GM18507 (cell line): ENCODE measurements around the gene PRB3.

Source experiments
- DNase-seq: peaks from one replicate; pipeline ENCODE4 v3.0.0; 2011; ENCODE audit warnings: low read depth; ENCODE audit not compliant: insufficient read length; ENCODE audit errors: extremely low spot score
- FAIRE-seq: peaks from 2 replicates; lab custom pipeline; 2011; peaks lifted over from hg19 to GRCh38; lab: Jason Lieb, UNC

PRB3 gene

GRCh38 chr12:11269607-11270006, at the start of gene PRB3:
Gene PRB3 (minus strand): TSS chr12:11269707. CDS start chr12:11269669, 38 bp downstream.
- DNase-seq: no peak
- FAIRE-seq: no peak

DNA sequence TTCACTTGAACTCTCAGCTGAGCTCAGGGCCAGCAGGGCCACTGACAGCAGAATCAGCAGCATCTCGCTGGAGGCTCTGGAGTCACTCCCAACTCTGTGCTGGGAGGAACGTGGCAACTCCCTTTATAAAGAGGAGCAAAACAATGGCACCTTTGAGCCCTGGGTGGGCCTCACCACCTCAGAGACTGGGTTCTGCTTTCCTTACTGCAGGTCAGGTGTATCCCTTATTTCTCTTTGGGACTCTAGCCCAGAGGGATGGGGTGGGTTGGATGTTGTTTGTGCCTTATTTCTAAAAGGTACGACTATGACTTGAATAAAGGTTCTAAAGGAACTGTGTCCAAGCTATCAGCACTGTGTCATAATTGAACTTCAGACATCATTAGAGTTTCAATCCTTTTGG, 40.8 kb upstream of the PRB3 start, which contains the start of gene PRB4:
TSS of gene PRB4 (minus strand) at position 101 of the 400 bp plus-strand sequence. CDS start at position 63, 38 bp downstream.
- DNase-seq (no peak), FAIRE-seq (no peak)

GRCh38 chr12:11307143-11307542, 37.6 kb upstream of the PRB3 start:
- no peak for DNase-seq
- FAIRE-seq: no peak

DNA sequence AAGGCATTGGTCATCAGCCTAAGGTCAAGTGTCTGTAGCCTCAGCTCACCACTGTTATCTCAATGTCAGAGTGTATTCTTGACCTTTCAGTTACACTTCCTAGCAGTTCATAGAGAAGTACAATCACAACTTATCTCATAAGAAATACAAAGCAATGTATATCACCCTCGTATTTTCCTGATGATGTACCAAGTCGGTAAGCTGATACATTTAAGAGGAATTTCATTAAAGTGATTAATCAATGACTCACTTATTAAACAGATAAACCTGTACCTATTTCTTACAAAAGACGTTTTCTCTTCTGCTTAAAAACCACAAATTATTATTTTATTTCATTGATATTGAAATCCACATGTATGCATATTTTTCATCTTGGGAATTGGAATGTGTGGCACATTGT, 3.9 kb upstream of the PRB3 start:
- FAIRE-seq: no peak

GRCh38 chr12:11264501-11264900, 5.0 kb downstream of the PRB3 start:
- FAIRE-seq: no peak
- DNase-seq: no peak

More for the DNA sequence above, 3.9 kb upstream of the PRB3 start:
- no peak for DNase-seq

DNA sequence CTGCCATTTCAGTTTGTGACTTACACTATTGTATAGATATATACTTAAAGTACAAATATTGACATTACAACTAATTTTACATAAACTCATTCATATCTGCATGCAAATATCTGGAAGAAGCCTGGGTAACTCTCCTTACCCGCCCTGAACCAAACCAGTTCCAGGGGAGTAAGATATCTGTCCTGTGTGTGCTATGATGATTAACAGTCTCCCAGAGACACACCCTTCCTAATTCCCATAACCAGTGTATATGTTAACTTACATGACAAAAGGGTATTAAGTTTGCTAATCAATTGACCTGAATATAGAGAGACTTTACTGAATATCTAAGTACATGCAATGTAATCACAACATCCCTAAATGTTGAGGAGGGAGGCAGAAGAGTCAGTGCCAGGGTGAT, 23.0 kb downstream of the PRB3 start:
- FAIRE-seq (no peak), DNase-seq (no peak)

GRCh38 chr12:11242656-11243055, 26.9 kb downstream of the PRB3 start:
- FAIRE-seq (no peak), DNase-seq (no peak)

DNA sequence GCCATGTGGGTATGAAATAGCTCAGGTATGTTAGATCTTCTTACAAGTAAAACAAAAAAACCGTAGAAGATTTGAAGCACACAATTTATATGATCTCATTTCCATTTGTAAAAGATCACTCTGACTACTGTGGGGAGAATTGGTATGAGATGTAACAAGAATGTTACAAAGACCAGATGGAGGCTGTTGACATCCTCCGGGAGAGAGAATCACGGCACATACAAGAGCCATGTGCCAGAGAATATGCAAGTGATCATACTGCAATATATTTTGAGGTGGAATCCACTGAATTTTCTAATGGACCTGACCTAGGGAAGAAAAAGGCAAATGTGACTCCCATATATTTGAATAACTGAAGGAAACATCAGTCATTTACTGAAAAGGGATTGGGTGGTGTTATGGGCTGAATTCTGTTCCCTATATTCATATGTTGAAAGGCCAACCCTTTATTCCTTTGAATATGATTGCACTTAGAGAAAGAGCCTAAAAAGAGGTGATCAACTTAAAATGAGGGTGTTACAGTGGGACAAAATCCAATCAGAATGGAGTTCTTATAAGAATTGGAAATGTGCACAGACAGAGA, 29.1 kb downstream of the PRB3 start:
- DNase-seq (no peak), FAIRE-seq (no peak)

DNA sequence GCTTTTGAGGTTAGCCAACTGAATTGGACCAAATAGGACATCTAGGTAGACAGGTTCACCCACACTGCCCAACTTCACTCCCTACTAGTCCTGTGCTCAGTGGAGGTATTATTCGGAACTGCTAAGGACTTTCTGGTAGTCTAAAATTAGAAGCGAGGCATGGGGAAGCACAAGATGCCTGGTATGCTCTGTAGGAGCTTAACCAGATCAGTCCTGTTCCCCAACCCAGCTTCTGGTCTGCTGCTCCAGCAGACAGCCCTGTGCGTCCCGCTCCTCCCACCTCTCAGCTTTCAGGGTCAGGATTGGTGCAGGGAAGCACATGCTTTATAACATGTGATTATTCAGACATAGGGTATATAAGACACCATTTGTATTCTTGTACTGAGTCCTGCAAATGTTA, 31.2 kb downstream of the PRB3 start:
- no peak for FAIRE-seq
- DNase-seq: no peak

DNA sequence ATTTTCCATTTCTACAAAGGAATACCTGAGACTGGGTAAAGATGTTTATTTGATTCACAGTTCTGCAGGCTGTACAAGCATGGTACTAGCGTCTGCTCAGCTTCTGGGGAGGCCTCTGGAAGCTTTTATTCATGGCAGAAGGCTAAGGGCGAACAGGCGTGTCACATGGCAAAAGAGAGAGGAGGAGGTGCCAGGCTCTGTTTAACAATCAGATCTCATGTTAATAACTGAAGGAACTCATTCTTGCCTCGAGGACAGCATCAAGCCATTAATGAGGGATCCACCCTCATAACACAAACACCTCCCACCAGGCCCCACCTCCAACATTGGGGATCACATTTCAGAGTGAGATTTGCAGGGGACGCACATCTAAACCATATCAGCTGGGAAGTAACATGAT, 36.0 kb downstream of the PRB3 start:
- DNase-seq: no peak
- no peak for FAIRE-seq

- peak; percentile 82 for FAIRE-seq
These were observed 41.1 kb downstream of the PRB3 start for GRCh38 chr12:11228296-11228879.

GRCh38 chr12:11227373-11227772, 42.1 kb downstream of the PRB3 start:
- no peak for FAIRE-seq
- DNase-seq: no peak

More at GRCh38 chr12:11228296-11228879, 41.1 kb downstream of the PRB3 start:
- peak; percentile 2 for DNase-seq
